GM18511 (cell line): ENCODE results near the gene SMPX.
"Not testable (repeated sequence)": the region's sequence is repeated elsewhere in the genome, so short reads cannot be mapped to it uniquely, and the experiment has no call there.

Source experiments
- ATAC-seq: cut with Tn5 transposase; IDR thresholded peaks from one replicate; pipeline ENCODE4 v1.9.1; 2021; ENCODE audit warnings: mild to moderate bottlenecking, moderate library complexity; ENCODE audit not compliant: unreplicated experiment

Gene SMPX

GRCh38 chrX:21757960-21758359, at the start of gene SMPX:
Gene SMPX (minus strand): TSS chrX:21758116. CDS start chrX:21754290, 3,826 bp downstream.
- ATAC-seq, result no peak

GRCh38 chrX:21806691-21807090, 48.8 kb upstream of the SMPX start:
- ATAC-seq, result no peak

- no peak for ATAC-seq
These were observed 44.9 kb upstream of the SMPX start for GRCh38 chrX:21802839-21803238.

GRCh38 chrX:21802054-21802670, 44.2 kb upstream of the SMPX start:
- no peak for ATAC-seq

GRCh38 chrX:21800344-21800770, 42.4 kb upstream of the SMPX start:
- ATAC-seq, result no peak

- no peak for ATAC-seq
These were observed 41.9 kb upstream of the SMPX start for GRCh38 chrX:21799767-21800166.

- peak; percentile 88 for ATAC-seq
These were observed 40.8 kb upstream of the SMPX start for GRCh38 chrX:21798677-21799219.

- no peak for ATAC-seq
These were observed 24.1 kb upstream of the SMPX start for GRCh38 chrX:21781976-21782375.

GRCh38 chrX:21781525-21781924, 23.6 kb upstream of the SMPX start:
- ATAC-seq, result peak; percentile 79

GRCh38 chrX:21779095-21779494, 21.2 kb upstream of the SMPX start:
- ATAC-seq, result no peak

GRCh38 chrX:21778236-21778635, 20.3 kb upstream of the SMPX start:
- no peak for ATAC-seq

- not testable (repeated sequence) for ATAC-seq
These were observed 17.2 kb upstream of the SMPX start for GRCh38 chrX:21775128-21775527.

- not testable (repeated sequence) for ATAC-seq
These were observed 15.1 kb upstream of the SMPX start for GRCh38 chrX:21773036-21773435.

GRCh38 chrX:21770631-21771321, 12.9 kb upstream of the SMPX start:
- ATAC-seq, result no peak

GRCh38 chrX:21766101-21766500, 8.2 kb upstream of the SMPX start:
- ATAC-seq, result no peak

- no peak for ATAC-seq
These were observed 6.1 kb upstream of the SMPX start for GRCh38 chrX:21764008-21764407.

- ATAC-seq, result no peak
These were observed 572 bp upstream of the SMPX start for GRCh38 chrX:21758488-21758887.

- ATAC-seq, result no peak
These were observed 959 bp downstream of the SMPX start for GRCh38 chrX:21756785-21757529.

GRCh38 chrX:21749924-21750323, 8.0 kb downstream of the SMPX start:
- no peak for ATAC-seq

- ATAC-seq, result no peak
These were observed 9.7 kb downstream of the SMPX start for GRCh38 chrX:21748235-21748634.

- no peak for ATAC-seq
These were observed 10.4 kb downstream of the SMPX start for GRCh38 chrX:21747558-21747957.

- ATAC-seq, result peak; percentile 68
These were observed 12.2 kb downstream of the SMPX start for GRCh38 chrX:21745756-21746155.
